GM19328 (cell line): ENCODE data around the gene OR2T5.
"Not testable (repeated sequence)": the region's sequence is repeated elsewhere in the genome, so short reads cannot be mapped to it uniquely, and the experiment has no call there.

Source experiments
- ATAC-seq: cut with Tn5 transposase; IDR thresholded peaks from one replicate; pipeline ENCODE4 v1.9.1; 2021; ENCODE audit warnings: mild to moderate bottlenecking, moderate library complexity; ENCODE audit not compliant: unreplicated experiment

The OR2T5 gene

GRCh38 chr1:248500305-248501035 is 12.1 kb downstream of the OR2T5 start:
- not testable (repeated sequence) for ATAC-seq

- ATAC-seq: not testable (repeated sequence)
These were observed 19.4 kb downstream of the OR2T5 start, which contains the start of gene OR2G6 for GRCh38 chr1:248507773-248508172. Gene OR2G6, plus strand, starts transcription at chr1:248508073. Its CDS starts 13,574 bp downstream, at chr1:248521647.

- not testable (repeated sequence) for ATAC-seq
These were observed 21.8 kb downstream of the OR2T5 start for GRCh38 chr1:248510217-248510616.

- ATAC-seq: no peak
These were observed 33.5 kb downstream of the OR2T5 start for GRCh38 chr1:248521856-248522255.

- not testable (repeated sequence) for ATAC-seq
These were observed 49.1 kb downstream of the OR2T5 start for GRCh38 chr1:248537449-248537848.
